T-helper 17 cell (primary cell): ENCODE measurements around the gene TCP11L1. TPM values are rescaled to one million over a fixed set of nuclear protein-coding genes. Genes with fewer than 3 reads are reported as not detected.
"Not testable (repeated sequence)": the region's sequence is repeated elsewhere in the genome, so short reads cannot be mapped to it uniquely, and the experiment has no call there.

Experiments
- ATAC-seq: fragments of 150-1000 bp; cut with Tn5 transposase; 2 replicates; pipeline ENCODE4 v1.10.0; 2021; ENCODE audit warnings: mild to moderate bottlenecking, moderate library complexity
- DNase-seq, 3 donors: peaks; one replicate each; pipeline versions ENCODE4 v3.0.0 to v3.0.0-alpha.2; 2020 to 2021
- H3K9me3 ChIP-seq: one replicate; pipeline ENCODE4 v1.7.0; 2013; ENCODE audit warnings: low read length, mild to moderate bottlenecking; ENCODE audit not compliant: control insufficient read depth, poor library complexity, severe bottlenecking
- H3K27ac Mint-ChIP-seq: one replicate; pipeline ENCODE4 v1.8.0; 2022; ENCODE audit warnings: mild to moderate bottlenecking, moderate library complexity, mixed read lengths
- H3K27me3 Mint-ChIP-seq: one replicate; pipeline ENCODE4 v1.8.0; 2022; ENCODE audit warnings: mixed read lengths
- H3K36me3 Mint-ChIP-seq: one replicate; pipeline ENCODE4 v1.8.0; 2022; ENCODE audit warnings: low read depth, mixed read lengths
- H3K4me1 Mint-ChIP-seq: one replicate; pipeline ENCODE4 v1.8.0; 2022; ENCODE audit warnings: mild to moderate bottlenecking, mixed read lengths
- H3K4me3 Mint-ChIP-seq: one replicate; pipeline ENCODE4 v1.8.0; 2022; ENCODE audit warnings: mild to moderate bottlenecking, moderate library complexity, mixed read lengths
- total RNA-seq, 4 donors: library from RNA in 2 of 4; stranded (reverse) in 2 of 4; gene quantifications; one replicate each; pipeline ENCODE4 v1.2.3 and lab custom pipeline; 2022 to 2026

TCP11L1 gene
- total RNA-seq, 2 donors from 2014 or later, result 13.6 to 15.0 TPM

DNA sequence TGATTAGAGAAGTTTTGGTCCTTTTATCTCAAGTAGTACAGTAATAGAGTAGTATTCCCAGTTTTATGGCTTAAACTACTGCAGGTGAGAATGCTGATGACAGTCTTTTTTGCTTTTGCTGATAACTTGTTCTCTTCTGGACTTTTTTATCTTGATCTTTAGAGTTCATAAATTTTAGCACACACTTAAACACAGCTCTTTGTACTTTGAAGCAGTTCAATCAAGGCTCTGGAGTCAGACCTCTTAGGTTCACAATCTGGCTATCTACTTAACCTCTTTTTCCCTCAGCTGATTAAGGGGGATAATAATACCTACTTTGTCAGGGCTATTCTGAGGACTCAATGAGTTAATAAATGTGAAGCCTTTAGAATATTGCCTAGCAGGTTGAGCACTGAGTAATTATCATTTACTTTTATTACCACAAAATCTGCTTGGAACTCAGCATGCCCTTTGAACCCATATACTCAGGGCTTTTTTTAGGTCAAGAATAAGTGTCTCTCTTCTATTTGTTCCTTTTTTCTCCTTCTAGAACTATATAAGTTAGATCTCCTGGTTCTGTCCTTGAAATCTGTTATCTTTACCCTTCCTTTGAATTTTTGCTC is 70.0 kb downstream of the TCP11L1 start:
- H3K27me3 Mint-ChIP-seq, result no peaks in the 10 kb centered on the region
- no peaks in the 10 kb centered on the region for H3K4me1 Mint-ChIP-seq
- no peaks in the 10 kb centered on the region for H3K9me3 ChIP-seq
- H3K36me3 Mint-ChIP-seq, result no peaks in the 10 kb centered on the region
- ATAC-seq, result no peak
- no peak overlapping the region for H3K4me3 Mint-ChIP-seq
- H3K27ac Mint-ChIP-seq, result no peak overlapping the region
- no peak for DNase-seq

DNA sequence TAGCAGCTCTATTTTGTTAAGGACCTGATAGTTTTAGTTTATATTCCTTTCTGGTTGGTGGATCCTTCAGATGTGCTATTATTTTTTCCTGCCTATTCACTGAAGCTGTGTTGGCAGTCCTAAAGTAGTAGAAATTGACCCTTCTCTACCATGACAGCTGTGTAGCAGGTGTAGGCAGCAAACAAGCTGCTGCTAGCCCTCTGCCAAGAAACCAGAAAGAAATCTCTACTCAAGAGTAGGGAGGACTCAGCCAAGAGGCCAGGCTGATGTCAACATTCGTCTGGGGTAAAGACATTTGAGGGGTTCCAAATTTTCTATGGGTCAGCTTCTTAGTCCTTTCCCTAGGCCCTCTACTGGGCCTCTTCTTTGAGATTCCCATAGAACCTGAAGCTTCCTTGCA is 70.7 kb downstream of the TCP11L1 start:
- no peak overlapping the region for H3K27ac Mint-ChIP-seq
- H3K27me3 Mint-ChIP-seq, result no peaks in the 10 kb centered on the region
- H3K9me3 ChIP-seq, result no peaks in the 10 kb centered on the region
- no peaks in the 10 kb centered on the region for H3K4me1 Mint-ChIP-seq
- DNase-seq (no peak), ATAC-seq (no peak)
- no peak overlapping the region for H3K4me3 Mint-ChIP-seq
- no peaks in the 10 kb centered on the region for H3K36me3 Mint-ChIP-seq

DNA sequence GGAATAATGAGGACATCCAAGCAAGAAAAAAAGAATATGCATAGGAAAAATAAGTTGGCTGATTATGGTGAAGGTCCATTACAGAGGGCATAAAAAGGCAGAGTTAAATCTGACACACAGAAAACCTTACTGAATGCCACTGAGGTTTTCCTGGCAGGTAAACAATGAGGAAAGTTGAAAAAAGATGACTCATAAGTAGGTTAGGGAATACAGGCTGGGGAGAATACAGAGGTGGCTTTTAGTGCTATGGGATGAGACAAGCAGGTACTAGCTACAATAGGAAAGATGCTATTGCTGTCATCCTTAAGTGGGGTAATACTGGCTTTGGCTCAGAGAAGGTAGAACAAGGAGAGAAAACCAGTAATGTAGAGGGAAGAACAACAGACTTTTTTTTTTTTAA is 77.2 kb downstream of the TCP11L1 start:
- H3K4me1 Mint-ChIP-seq, result peaks cover 4% of the 10 kb centered on the region

DNA sequence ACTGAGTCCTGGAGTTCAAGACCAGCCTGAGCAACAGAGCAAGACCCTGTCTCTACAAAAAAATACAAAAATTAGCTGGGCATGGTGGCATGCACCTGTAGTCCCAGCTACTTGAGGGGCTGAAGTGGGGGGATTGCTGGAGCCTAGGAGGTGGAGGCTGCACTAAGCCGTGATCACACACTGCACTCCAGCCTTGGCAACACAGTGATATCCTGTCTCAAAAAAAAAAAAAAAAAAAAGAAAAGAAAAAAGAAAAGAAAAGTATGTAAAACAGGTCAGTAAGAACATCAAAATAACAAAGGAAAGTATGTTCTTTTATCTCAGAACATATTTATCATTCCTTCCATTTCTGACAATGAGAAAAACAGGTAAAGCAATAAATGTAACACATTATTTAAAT is 83.3 kb downstream of the TCP11L1 start:
- not testable (repeated sequence) for H3K4me1 Mint-ChIP-seq, H3K27me3 Mint-ChIP-seq, ATAC-seq, H3K9me3 ChIP-seq, DNase-seq, H3K4me3 Mint-ChIP-seq, H3K36me3 Mint-ChIP-seq, H3K27ac Mint-ChIP-seq

More for the DNA sequence above, 77.2 kb downstream of the TCP11L1 start:
- Mint-ChIP-seq H3K27ac (no peak overlapping the region), H3K27me3 (no peaks in the 10 kb centered on the region), H3K4me3 (no peak overlapping the region), H3K36me3 (no peaks in the 10 kb centered on the region)
- DNase-seq (no peak), ATAC-seq (no peak)
- no peaks in the 10 kb centered on the region for H3K9me3 ChIP-seq

Other genes with a start within 250 kb of the TCP11L1 start
- gene CCDC73, start 244.9 kb upstream of the TCP11L1 start, total RNA-seq, result not detected
- under 1 TPM in 1 of 2 donors, not detected in 1; 0.07 TPM for gene PRRG4, start 209.6 kb upstream of the TCP11L1 start, total RNA-seq
- 10 to 100 TPM in 1 of 2 donors, 1 to 10 TPM in 1; 9.4 to 12.1 TPM for gene QSER1, start 146.8 kb upstream of the TCP11L1 start, total RNA-seq
- gene DEPDC7, start 23.7 kb upstream of the TCP11L1 start, total RNA-seq, result under 1 TPM; 0.47 to 0.70 TPM
- 10 to 100 TPM; 12.0 to 16.8 TPM for gene CSTF3, start 121.9 kb downstream of the TCP11L1 start, total RNA-seq
- 10 to 100 TPM; 59.7 to 64.1 TPM for gene HIPK3, start 217.8 kb downstream of the TCP11L1 start, total RNA-seq